SK-N-SH (cell line): ENCODE measurements around the gene ZNF646. TPM values are rescaled to one million over a fixed set of nuclear protein-coding genes. Genes with fewer than 3 reads are reported as not detected.

Experiments
- CTCF ChIA-PET: fragments of 300-600, 350-600 bp; formaldehyde crosslinking; extraction: SDS; loops from one replicate; lab custom pipeline; 2021; lab: Yijun Ruan, JAX
- POLR2A ChIA-PET: fragments of 350-600 bp; sonication (Branson Sonifier 250); formaldehyde crosslinking; extraction: SDS; loops from one replicate; lab custom pipeline; 2020; ENCODE audit warnings: antibody characterized with exemption, inconsistent platforms; lab: Yijun Ruan, JAX
- DNase-seq: peaks from one replicate; pipeline ENCODE4 v3.0.0; 2012
- H2AFZ ChIP-seq: fragments of 200-600 bp; sonication (generic); 2 replicates; pipeline ENCODE4 v1.8.1; 2016; ENCODE audit warnings: antibody characterized with exemption, mild to moderate bottlenecking, low read depth
- H3F3A ChIP-seq: fragments of 200-600 bp; sonication (generic); replicated peaks from 2 replicates; pipeline ENCODE3; 2016; ENCODE audit warnings: antibody characterized with exemption, mild to moderate bottlenecking; ENCODE audit not compliant: insufficient read depth
- H3K27ac ChIP-seq, 2 experiments: fragments of 200-500 bp in 1 of 2; fragments of 200-600 bp in 1 of 2; sonication (Bioruptor generic) in 1 of 2; sonication (generic), shearing (Covaris generic) in 1 of 2; 2 replicates each; pipeline versions ENCODE4 v1.5.1 to v1.6.1; 2014 to 2016; ENCODE audit warnings: low read depth in 2 of 2, inconsistent platforms in 1 of 2, low read length in 1 of 2, mild to moderate bottlenecking in 1 of 2, mixed read lengths in 1 of 2
- H3K27me3 ChIP-seq: fragments of 200-600 bp; sonication (generic), shearing (Covaris generic); 2 replicates; pipeline ENCODE4 v1.6.1; 2016; ENCODE audit warnings: mixed run types; ENCODE audit not compliant: insufficient read depth
- H3K36me3 ChIP-seq, 2 experiments: fragments of 200-500 bp in 1 of 2; fragments of 200-600 bp in 1 of 2; sonication (Bioruptor generic) in 1 of 2; sonication (generic) in 1 of 2; replicated peaks in 1 of 2; 2 replicates each; pipeline versions ENCODE3 to v1.5.1; 2014 to 2016; ENCODE audit warnings: low read length in 1 of 2, mild to moderate bottlenecking in 1 of 2; ENCODE audit not compliant: insufficient read depth in 2 of 2, control insufficient read depth in 1 of 2
- H3K4me1 ChIP-seq, 2 experiments: fragments of 200-500 bp in 1 of 2; fragments of 200-600 bp in 1 of 2; sonication (Bioruptor generic) in 1 of 2; sonication (generic), shearing (Covaris generic) in 1 of 2; 2 replicates each; pipeline versions ENCODE4 v1.5.1 to v1.6.1; 2014 to 2016; ENCODE audit warnings: low read depth in 1 of 2, low read length in 1 of 2, mixed run types in 1 of 2; ENCODE audit not compliant: insufficient read depth in 2 of 2, control insufficient read depth in 1 of 2
- H3K4me2 ChIP-seq: fragments of 200-600 bp; sonication (generic), shearing (Covaris generic); 2 replicates; pipeline ENCODE4 v1.6.1; 2017; ENCODE audit warnings: mixed run types
- H3K4me3 ChIP-seq, 2 experiments: fragments of 200-500 bp in 1 of 2; fragments of 200-600 bp in 1 of 2; sonication (Bioruptor generic) in 1 of 2; sonication (generic), shearing (Covaris generic) in 1 of 2; 2 replicates each; pipeline versions ENCODE4 v1.5.1 to v1.8.1; 2014 to 2016; ENCODE audit warnings: low read depth in 2 of 2, inconsistent platforms in 1 of 2, low read length in 1 of 2, mild to moderate bottlenecking in 1 of 2, mixed read lengths in 1 of 2, moderate library complexity in 1 of 2
- H3K79me2 ChIP-seq: fragments of 200-600 bp; sonication (generic); 2 replicates; pipeline ENCODE4 v1.8.1; 2017; ENCODE audit warnings: mild to moderate bottlenecking; ENCODE audit not compliant: insufficient read depth
- H3K9ac ChIP-seq: fragments of 200-600 bp; sonication (generic); 2 replicates; pipeline ENCODE4 v1.6.1; 2017; ENCODE audit warnings: mixed run types
- H3K9me2 ChIP-seq: fragments of 200-600 bp; sonication (generic); 2 replicates; pipeline ENCODE4 v1.6.1; 2017; ENCODE audit warnings: mixed run types
- H3K9me3 ChIP-seq: fragments of 200-600 bp; sonication (generic); 2 replicates; pipeline ENCODE4 v1.6.1; 2017; ENCODE audit warnings: mixed run types, mild to moderate bottlenecking, moderate library complexity
- H4K20me1 ChIP-seq: fragments of 200-600 bp; sonication (generic); 2 replicates; pipeline ENCODE4 v1.6.1; 2017; ENCODE audit warnings: mild to moderate bottlenecking, mixed run types; ENCODE audit not compliant: insufficient read depth
- CHD2 ChIP-seq: fragments of 150-350 bp; IDR thresholded peaks from 2 replicates; pipeline ENCODE4 v1.6.1; 2018; ENCODE audit warnings: low read length; ENCODE audit not compliant: partially characterized antibody
- ELF1 ChIP-seq: IDR thresholded peaks from 2 replicates; pipeline ENCODE4 v1.4.0; 2012
- EZH2phosphoT487 ChIP-seq: fragments of 200-600 bp; sonication (generic); IDR thresholded peaks from 2 replicates; pipeline ENCODE4 v1.6.1; 2017; ENCODE audit warnings: low read depth, mixed run types, mild to moderate bottlenecking, antibody characterized with exemption, moderate library complexity, borderline replicate concordance
- FOXJ3 ChIP-seq: sonication (generic); formaldehyde crosslinking; IDR thresholded peaks from 2 replicates; pipeline ENCODE4 v1.5.1; 2020; ENCODE audit warnings: mild to moderate bottlenecking, missing genetic modification reagents
- FOXM1 ChIP-seq: IDR thresholded peaks from 2 replicates; pipeline ENCODE4 v1.4.0; 2012; ENCODE audit warnings: low read depth, mild to moderate bottlenecking
- GABPA ChIP-seq: IDR thresholded peaks from 2 replicates; pipeline ENCODE4 v1.4.0; 2012; ENCODE audit warnings: low read depth, mild to moderate bottlenecking
- JUND ChIP-seq: IDR thresholded peaks from 2 replicates; pipeline ENCODE4 v1.4.0; 2012
- MEF2A ChIP-seq: IDR thresholded peaks from 2 replicates; pipeline ENCODE4 v1.4.0; 2012; ENCODE audit warnings: low read depth, borderline replicate concordance
- NRF1 ChIP-seq: IDR thresholded peaks from 2 replicates; pipeline ENCODE4 v1.6.1; 2012; ENCODE audit warnings: low read depth, mild to moderate bottlenecking, low read length
- RFX5 ChIP-seq: IDR thresholded peaks from 2 replicates; pipeline ENCODE4 v1.6.1; 2012; ENCODE audit warnings: mild to moderate bottlenecking, improper control_type of control experiment, low read length
- TAF1 ChIP-seq: IDR thresholded peaks from 2 replicates; pipeline ENCODE4 v1.6.1; 2012; ENCODE audit warnings: low read depth, mild to moderate bottlenecking, low read length, moderate library complexity, borderline replicate concordance
- WGBS: methylation state at CpG from one replicate; pipeline ENCODE4 v1.1.6; 2017; ENCODE audit warnings: low lambda C conversion rate; 5-methylcytosine and 5-hydroxymethylcytosine counted together
- polyA plus RNA-seq, 3 experiments: library from polyadenylated mRNA; depleted of rRNA; stranded (reverse); fragments of >200 nt; gene quantifications; 2 replicates each; pipeline ENCODE4 v1.2.3, GENCODE V29; 2012
- TF ChIP-seq, protein P1 (sequence below): IDR thresholded peaks from 2 replicates; pipeline ENCODE4; 2012
- TF ChIP-seq, protein P2 (sequence below): fragments of 150-350 bp; IDR thresholded peaks from 2 replicates; pipeline ENCODE4 v1.6.1; 2016; ENCODE audit warnings: mild to moderate bottlenecking, low read depth, low read length
- TF ChIP-seq, protein P3 (sequence below): fragments of 150-350 bp; IDR thresholded peaks from 2 replicates; pipeline ENCODE4 v1.6.1; 2017; ENCODE audit warnings: antibody characterized with exemption, low read length, low read depth, borderline replicate concordance
- TF ChIP-seq, protein P4 (sequence below): IDR thresholded peaks from 2 replicates; pipeline ENCODE4 v1.4.0; 2012; ENCODE audit warnings: low read depth, borderline replicate concordance

ZNF646 gene
- polyA plus RNA-seq, 1 of the 3 experiments (the other 2 are of a cell fraction) = 3.4 TPM

DNA sequence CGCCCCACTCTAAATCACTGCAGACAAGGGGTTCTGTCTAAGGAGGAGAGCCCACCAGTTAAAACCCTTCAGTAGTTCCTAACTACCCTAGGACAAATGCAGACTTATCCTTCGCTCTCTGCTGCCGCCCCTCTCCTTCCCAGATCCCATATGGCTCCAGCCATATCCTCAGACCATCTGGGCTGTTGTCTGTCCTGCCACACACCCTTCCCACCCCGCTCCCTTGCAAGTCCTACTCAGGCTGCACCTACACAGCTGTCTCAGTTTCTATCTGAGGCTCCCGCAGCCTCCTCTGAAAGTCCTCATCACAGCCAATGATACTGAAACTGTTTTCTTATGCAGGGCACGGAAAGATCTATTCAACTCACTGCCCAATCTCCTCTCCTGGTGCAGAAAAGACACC is 33.2 kb downstream of the ZNF646 start:
- no peak for TF ChIP-seq CHD2
- TF ChIP-seq, protein P1, sequence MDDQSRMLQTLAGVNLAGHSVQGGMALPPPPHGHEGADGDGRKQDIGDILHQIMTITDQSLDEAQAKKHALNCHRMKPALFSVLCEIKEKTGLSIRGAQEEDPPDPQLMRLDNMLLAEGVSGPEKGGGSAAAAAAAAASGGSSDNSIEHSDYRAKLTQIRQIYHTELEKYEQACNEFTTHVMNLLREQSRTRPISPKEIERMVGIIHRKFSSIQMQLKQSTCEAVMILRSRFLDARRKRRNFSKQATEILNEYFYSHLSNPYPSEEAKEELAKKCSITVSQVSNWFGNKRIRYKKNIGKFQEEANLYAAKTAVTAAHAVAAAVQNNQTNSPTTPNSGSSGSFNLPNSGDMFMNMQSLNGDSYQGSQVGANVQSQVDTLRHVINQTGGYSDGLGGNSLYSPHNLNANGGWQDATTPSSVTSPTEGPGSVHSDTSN = no peak
- TF ChIP-seq MEF2A = no peak
- TF ChIP-seq, protein P2, sequence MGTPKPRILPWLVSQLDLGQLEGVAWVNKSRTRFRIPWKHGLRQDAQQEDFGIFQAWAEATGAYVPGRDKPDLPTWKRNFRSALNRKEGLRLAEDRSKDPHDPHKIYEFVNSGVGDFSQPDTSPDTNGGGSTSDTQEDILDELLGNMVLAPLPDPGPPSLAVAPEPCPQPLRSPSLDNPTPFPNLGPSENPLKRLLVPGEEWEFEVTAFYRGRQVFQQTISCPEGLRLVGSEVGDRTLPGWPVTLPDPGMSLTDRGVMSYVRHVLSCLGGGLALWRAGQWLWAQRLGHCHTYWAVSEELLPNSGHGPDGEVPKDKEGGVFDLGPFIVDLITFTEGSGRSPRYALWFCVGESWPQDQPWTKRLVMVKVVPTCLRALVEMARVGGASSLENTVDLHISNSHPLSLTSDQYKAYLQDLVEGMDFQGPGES = no peak
- TF ChIP-seq FOXJ3 (CRISPR knock-in tag) = no peak
- TF ChIP-seq NRF1 = no peak
- TF ChIP-seq, protein P3, sequence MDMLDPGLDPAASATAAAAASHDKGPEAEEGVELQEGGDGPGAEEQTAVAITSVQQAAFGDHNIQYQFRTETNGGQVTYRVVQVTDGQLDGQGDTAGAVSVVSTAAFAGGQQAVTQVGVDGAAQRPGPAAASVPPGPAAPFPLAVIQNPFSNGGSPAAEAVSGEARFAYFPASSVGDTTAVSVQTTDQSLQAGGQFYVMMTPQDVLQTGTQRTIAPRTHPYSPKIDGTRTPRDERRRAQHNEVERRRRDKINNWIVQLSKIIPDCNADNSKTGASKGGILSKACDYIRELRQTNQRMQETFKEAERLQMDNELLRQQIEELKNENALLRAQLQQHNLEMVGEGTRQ = no peak
- TF ChIP-seq JUND = no peak
- TF ChIP-seq ELF1 = no peak
- no peak for TF ChIP-seq FOXM1
- TF ChIP-seq, protein P4, sequence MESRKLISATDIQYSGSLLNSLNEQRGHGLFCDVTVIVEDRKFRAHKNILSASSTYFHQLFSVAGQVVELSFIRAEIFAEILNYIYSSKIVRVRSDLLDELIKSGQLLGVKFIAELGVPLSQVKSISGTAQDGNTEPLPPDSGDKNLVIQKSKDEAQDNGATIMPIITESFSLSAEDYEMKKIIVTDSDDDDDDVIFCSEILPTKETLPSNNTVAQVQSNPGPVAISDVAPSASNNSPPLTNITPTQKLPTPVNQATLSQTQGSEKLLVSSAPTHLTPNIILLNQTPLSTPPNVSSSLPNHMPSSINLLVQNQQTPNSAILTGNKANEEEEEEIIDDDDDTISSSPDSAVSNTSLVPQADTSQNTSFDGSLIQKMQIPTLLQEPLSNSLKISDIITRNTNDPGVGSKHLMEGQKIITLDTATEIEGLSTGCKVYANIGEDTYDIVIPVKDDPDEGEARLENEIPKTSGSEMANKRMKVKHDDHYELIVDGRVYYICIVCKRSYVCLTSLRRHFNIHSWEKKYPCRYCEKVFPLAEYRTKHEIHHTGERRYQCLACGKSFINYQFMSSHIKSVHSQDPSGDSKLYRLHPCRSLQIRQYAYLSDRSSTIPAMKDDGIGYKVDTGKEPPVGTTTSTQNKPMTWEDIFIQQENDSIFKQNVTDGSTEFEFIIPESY = no peak
- no peak for TF ChIP-seq TAF1
- TF ChIP-seq EZH2phosphoT487 = no peak
- TF ChIP-seq RFX5 = no peak
- TF ChIP-seq GABPA = no peak
- no peaks in the 10 kb centered on the region for H3K9me2 ChIP-seq
- H4K20me1 ChIP-seq = no peaks in the 10 kb centered on the region
- CTCF ChIA-PET = no interaction called here
- peak overlapping the region; percentile 57 to 86; a peak in 3 of 4 replicates for H3K27ac ChIP-seq
- peak overlapping the region; percentile 90 for H2AFZ ChIP-seq
- no peaks in the 10 kb centered on the region for H3F3A ChIP-seq
- DNase-seq = no peak
- peak overlapping the region; percentile 97; the same call in 1 of the 2 replicates for H3K9ac ChIP-seq
- H3K4me2 ChIP-seq = peak overlapping the region; percentile 94
- no peaks in the 10 kb centered on the region for H3K27me3 ChIP-seq
- peaks cover 23% of the 10 kb centered on the region for H3K79me2 ChIP-seq
- no peaks in the 10 kb centered on the region for H3K9me3 ChIP-seq
- POLR2A ChIA-PET = interaction anchor here (0.6 to 3.2 kb wide), 2 partner anchors 10 to 14 kb away, joined by 3 to 12 read pairs; partner anchors contain the start of gene KAT8
- peak overlapping the region in 1 of 2 experiments; percentile 94; a peak in 2 of 4 replicates for H3K4me3 ChIP-seq
- peaks cover 8 to 25% of the 10 kb centered on the region in 2 experiments; a peak in 2 of 4 replicates for H3K4me1 ChIP-seq
- H3K36me3 ChIP-seq = peaks cover 19 to 31% of the 10 kb centered on the region in 2 experiments
- 93% methylated on average over 6 of the region's 6 CpGs for WGBS
